OCI-LY3 (cell line): ENCODE data around the gene RUSC1.

ENCODE experiments used
- H2AFZ ChIP-seq: fragments of 200-600, 300-600 bp; shearing (Covaris generic); 2 replicates; pipeline ENCODE4 v1.6.0; 2014; ENCODE audit warnings: antibody characterized with exemption, low read depth, low read length
- H3K27ac ChIP-seq: fragments of 200-600, 300-600 bp; sonication (generic); 2 replicates; pipeline ENCODE4 v1.5.1; 2014; ENCODE audit warnings: mild to moderate bottlenecking, low read length, moderate library complexity, mixed read lengths
- H3K27me3 ChIP-seq: fragments of 200-600, 300-600 bp; sonication (generic); 2 replicates; pipeline ENCODE4 v1.6.1; 2014; ENCODE audit warnings: low read depth, low read length, mixed read lengths
- H3K36me3 ChIP-seq: fragments of 200-600, 300-600 bp; sonication (generic); replicated peaks from 2 replicates; pipeline ENCODE3; 2014; ENCODE audit warnings: low read depth, low read length, mixed read lengths
- H3K4me1 ChIP-seq: fragments of 300-600, 200-600 bp; sonication (generic); 2 replicates; pipeline ENCODE4 v1.6.1; 2014; ENCODE audit warnings: low read length, mixed read lengths
- H3K4me2 ChIP-seq: fragments of 200-600, 300-600 bp; sonication (generic); 2 replicates; pipeline ENCODE4 v1.6.1; 2014; ENCODE audit warnings: low read length, mixed read lengths
- H3K4me3 ChIP-seq: fragments of 300-600, 200-600 bp; sonication (generic); 2 replicates; pipeline ENCODE4 v1.5.1; 2014; ENCODE audit warnings: antibody characterized with exemption, mild to moderate bottlenecking, low read length, moderate library complexity
- H3K79me2 ChIP-seq: fragments of 300-600, 200-600 bp; shearing (Covaris generic); 2 replicates; pipeline ENCODE4 v1.6.1; 2014; ENCODE audit warnings: mild to moderate bottlenecking, low read length, mixed read lengths
- H3K9ac ChIP-seq: fragments of 300-600, 200-600 bp; shearing (Covaris generic); 2 replicates; pipeline ENCODE4 v1.6.0; 2014; ENCODE audit warnings: mild to moderate bottlenecking, low read length, moderate library complexity
- H3K9me3 ChIP-seq: fragments of 200-600, 300-600 bp; shearing (Covaris generic); 2 replicates; pipeline ENCODE4 v1.6.1; 2014; ENCODE audit warnings: low read length, mixed read lengths; ENCODE audit not compliant: insufficient read depth
- H4K20me1 ChIP-seq: fragments of 200-600, 300-600 bp; sonication (generic); 2 replicates; pipeline ENCODE4 v1.6.1; 2016; ENCODE audit warnings: low read length, mixed read lengths; ENCODE audit not compliant: insufficient read depth
- CTCF ChIP-seq: fragments of 200-600, 300-600 bp; sonication (generic); IDR thresholded peaks from 2 replicates; pipeline ENCODE4 v1.5.1; 2014; ENCODE audit warnings: antibody characterized with exemption, low read length, low read depth
- EZH2phosphoT487 ChIP-seq: fragments of 200-600 bp; shearing (Covaris generic); IDR thresholded peaks from 2 replicates; pipeline ENCODE4 v1.6.1; 2018; ENCODE audit warnings: antibody characterized with exemption, mixed run types, low read depth

The RUSC1 gene

GRCh38 chr1:155304558-155305063 is 16.1 kb upstream of the RUSC1 start:
- Histone ChIP-seq H3K9me3 (no peaks in the 10 kb centered on the region), H3K4me2 (peak overlapping the region; percentile 88), H3K27me3 (no peaks in the 10 kb centered on the region), H4K20me1 (no peaks in the 10 kb centered on the region), H3K79me2 (peaks cover 10% of the 10 kb centered on the region), H3K36me3 (peaks cover 8% of the 10 kb centered on the region), H3K9ac (peak overlapping the region; percentile 60), H3K4me1 (peaks cover 40% of the 10 kb centered on the region), H3K4me3 (peak overlapping the region; percentile 74), H3K27ac (peak overlapping the region; percentile 82), H2AFZ (peak overlapping the region; percentile 92)
- TF ChIP-seq CTCF (peak; percentile 29), EZH2phosphoT487 (no peak)

GRCh38 chr1:155305881-155306391 is 14.8 kb upstream of the RUSC1 start:
- Histone ChIP-seq H2AFZ (no peak overlapping the region), H3K4me2 (no peak overlapping the region), H3K27me3 (no peaks in the 10 kb centered on the region), H3K4me3 (no peak overlapping the region), H3K9ac (no peak overlapping the region; the same call in 1 of the 2 replicates), H3K4me1 (peaks cover 53% of the 10 kb centered on the region), H3K36me3 (peaks cover 21% of the 10 kb centered on the region), H4K20me1 (no peaks in the 10 kb centered on the region), H3K9me3 (no peaks in the 10 kb centered on the region), H3K79me2 (peaks cover 23% of the 10 kb centered on the region), H3K27ac (peak overlapping the region; percentile 50)
- TF ChIP-seq EZH2phosphoT487 (no peak), CTCF (no peak)

GRCh38 chr1:155307247-155307740 is 13.4 kb upstream of the RUSC1 start:
- Histone ChIP-seq H3K79me2 (peaks cover 37% of the 10 kb centered on the region), H3K4me3 (peak overlapping the region; percentile 70; the same call in 1 of the 2 replicates), H3K27me3 (no peaks in the 10 kb centered on the region), H3K36me3 (peaks cover 31% of the 10 kb centered on the region), H3K27ac (peak overlapping the region; percentile 94), H3K9me3 (no peaks in the 10 kb centered on the region), H3K9ac (peak overlapping the region; percentile 76; the same call in 1 of the 2 replicates), H2AFZ (no peak overlapping the region), H3K4me2 (peak overlapping the region; percentile 71), H4K20me1 (peaks cover 10% of the 10 kb centered on the region; the same call in 1 of the 2 replicates), H3K4me1 (peaks cover 58% of the 10 kb centered on the region)
- TF ChIP-seq CTCF (peak; percentile 51), EZH2phosphoT487 (no peak)

- Histone ChIP-seq H3K79me2 (peaks cover 49% of the 10 kb centered on the region), H3K9me3 (no peaks in the 10 kb centered on the region), H3K36me3 (peaks cover 43% of the 10 kb centered on the region), H3K27ac (peak within 1 kb of the TSS; percentile 94), H4K20me1 (peaks cover 17% of the 10 kb centered on the region; the same call in 1 of the 2 replicates), H3K4me3 (peak within 1 kb of the TSS; percentile 91), H3K4me2 (peak within 1 kb of the TSS; percentile 92), H3K4me1 (peaks cover 56% of the 10 kb centered on the region), H2AFZ (no peak within 1 kb of the TSS), H3K9ac (peak within 1 kb of the TSS; percentile 99), H3K27me3 (no peaks in the 10 kb centered on the region)
- no peak for TF ChIP-seq EZH2phosphoT487
- no peak for TF ChIP-seq CTCF
Observed at GRCh38 chr1:155308493-155309422, 11.9 kb upstream of the RUSC1 start, which contains the start of gene FDPS. FDPS (plus strand) TSS chr1:155308866; CDS start chr1:155309790, 924 bp downstream.
